ENCODE results near the gene BABAM1. TPM values are rescaled to one million over a fixed set of nuclear protein-coding genes. Genes with fewer than 3 reads are reported as not detected.

Gene BABAM1
- total and polyA plus RNA-seq, 9 of the 15 experiments (the other 6 are each of a cell fraction or from before 2014, with no cell fraction given) = 14.7 to 160 (median 113) TPM

- TF ChIP-seq ZBTB2 (IDR thresholded peaks at IDR 0.05) (no peak), CCNT2 (IDR thresholded peaks at IDR 0.05; ENCODE audit: borderline replicate concordance, extremely low read depth, insufficient read length, low read depth, low read length) (peak; percentile 81), ZNF384 (IDR thresholded peaks at IDR 0.05; ENCODE audit: low read depth, low read length) (no peak), HMG20A (CRISPR knock-in tag; conservative IDR thresholded peaks at IDR 0.05) (no peak), BRCA1 (IDR thresholded peaks at IDR 0.05) (no peak), BRCA1 (CRISPR knock-in tag; IDR thresholded peaks at IDR 0.05) (0 out of 2 replicates have a peak, but pooled peaks have one; percentile 44), ARID2 (IDR thresholded peaks at IDR 0.05) (no peak), ZBTB26 (CRISPR knock-in tag; IDR thresholded peaks at IDR 0.05) (no peak), TRIM24 (IDR thresholded peaks at IDR 0.05) (no peak), PCBP2 (IDR thresholded peaks at IDR 0.05; ENCODE audit: low read depth, low read length, poor library complexity, severe bottlenecking) (no peak), SP2 (IDR thresholded peaks at IDR 0.05; ENCODE audit: extremely low read depth, low read depth, low read length, poor library complexity, severe bottlenecking) (no peak), ZNF696 (CRISPR knock-in tag; conservative IDR thresholded peaks at IDR 0.05) (no peak), DDX20 (tag; IDR thresholded peaks at IDR 0.05; ENCODE audit: low read depth) (no peak), BCL6 (CRISPR knock-in tag; IDR thresholded peaks at IDR 0.05) (no peak), ARNT (IDR thresholded peaks at IDR 0.05) (no peak), SP1 (CRISPR knock-in tag; IDR thresholded peaks at IDR 0.05) (no peak; the same call in 1 of the 2 replicates), GMEB1 (CRISPR knock-in tag; IDR thresholded peaks at IDR 0.05) (peak; percentile 74), U2AF2 (optimal IDR thresholded peaks at IDR 0.05; ENCODE audit: low read depth, low read length) (no peak), MXI1 (IDR thresholded peaks at IDR 0.05; ENCODE audit: low read depth, low read length) (no peak), MNT (conservative IDR thresholded peaks at IDR 0.05) (peak in 1 of 2 experiments; percentile 68; a peak in 2 of 4 replicates), HMGN3 (IDR thresholded peaks at IDR 0.05; ENCODE audit: borderline replicate concordance, extremely low read depth, insufficient read length, low read depth, low read length) (peak; percentile 90), RFX1 (IDR thresholded peaks at IDR 0.05) (no peak), LEF1 (IDR thresholded peaks at IDR 0.05) (no peak), PHB2 (IDR thresholded peaks at IDR 0.05; ENCODE audit: low read depth) (no peak), ZNF717 (CRISPR knock-in tag; IDR thresholded peaks at IDR 0.05) (no peak)
These were observed 31.8 kb upstream of the BABAM1 start (continued) for GRCh38 chr19:17235300-17235970.

Data from K562 (cell line).